COR-L47 (cell line): ENCODE measurements around the gene UBASH3A.
"Not testable (repeated sequence)": the region's sequence is repeated elsewhere in the genome, so short reads cannot be mapped to it uniquely, and the experiment has no call there.

Experiments
- DNase-seq: peaks from one replicate; lab custom pipeline; 2025; lab: John Stamatoyannopoulos, UW

Gene UBASH3A

GRCh38 chr21:42468491-42469131, 64.9 kb downstream of the UBASH3A start:
- no peak for DNase-seq

DNA sequence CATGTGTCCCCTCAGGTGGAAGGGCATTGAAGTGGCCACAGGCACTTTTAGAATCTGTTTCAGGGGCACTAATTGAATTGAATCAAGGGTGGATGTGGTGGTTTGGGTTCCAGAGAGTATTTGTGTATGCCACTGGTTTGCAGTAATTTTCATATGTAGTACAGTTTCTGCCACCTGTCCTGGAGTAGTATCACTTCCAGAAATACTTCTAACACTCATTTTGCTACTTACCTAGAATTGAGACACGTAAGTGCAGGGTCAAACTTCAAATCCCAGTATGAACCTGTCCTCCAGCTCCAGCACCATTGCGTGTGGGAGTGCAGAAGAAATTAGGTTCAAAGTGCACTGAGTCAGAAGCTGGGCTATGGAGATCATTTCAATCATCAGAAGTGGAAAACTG, 65.6 kb downstream of the UBASH3A start:
- no peak for DNase-seq

GRCh38 chr21:42469726-42470125, 66.0 kb downstream of the UBASH3A start:
- DNase-seq = not testable (repeated sequence)

DNA sequence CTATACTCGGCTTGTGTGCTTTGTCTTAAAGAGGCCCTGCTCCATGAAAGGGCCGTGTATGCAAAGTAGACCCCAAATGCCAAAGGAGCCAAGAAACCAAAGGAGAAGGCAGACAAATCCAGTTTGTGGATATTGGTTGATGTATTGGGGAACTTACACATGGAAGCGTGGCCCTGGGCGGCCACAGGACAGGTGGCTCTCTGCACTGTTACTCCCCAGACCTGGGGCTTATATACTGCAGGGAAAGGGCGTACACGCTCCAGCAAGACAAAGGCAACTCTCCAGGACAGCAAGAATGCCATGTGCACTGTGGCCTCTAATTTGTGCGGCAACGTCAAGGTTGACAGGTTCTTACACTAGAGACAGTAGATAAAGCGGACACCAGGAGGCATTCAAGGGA, 67.5 kb downstream of the UBASH3A start:
- DNase-seq = no peak

DNA sequence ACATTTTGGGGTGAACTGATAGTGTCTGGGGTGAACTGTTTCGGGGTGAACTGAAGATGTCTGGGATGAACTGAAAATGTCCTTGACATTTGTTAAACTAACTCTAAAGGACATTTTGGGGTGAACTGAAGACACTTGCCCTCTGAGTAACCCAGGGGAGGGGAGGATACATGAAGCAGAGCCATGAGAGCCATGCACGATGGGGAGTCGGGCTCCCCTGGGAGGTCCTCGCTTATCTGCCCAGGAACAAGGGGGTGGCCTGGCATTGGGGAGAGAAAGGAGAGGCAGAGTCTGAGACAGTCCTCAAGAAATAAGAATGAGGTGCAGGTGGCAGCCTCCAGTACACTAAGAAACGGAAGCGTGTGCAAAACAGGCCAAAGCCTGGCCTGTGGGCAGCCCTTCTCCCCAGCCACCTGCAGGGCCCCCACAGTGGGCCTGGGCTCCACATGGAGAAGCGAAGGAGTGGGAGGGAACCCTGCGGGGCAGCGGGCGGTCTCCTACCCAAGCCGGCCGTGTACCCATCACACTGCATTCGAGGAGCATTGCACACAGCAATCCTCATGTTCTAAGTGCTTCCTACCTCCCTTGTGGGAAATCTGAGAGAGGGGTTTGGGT, 68.1 kb downstream of the UBASH3A start:
- DNase-seq = no peak

GRCh38 chr21:42472521-42472920, 68.8 kb downstream of the UBASH3A start:
- DNase-seq = no peak

GRCh38 chr21:42473498-42474042, 69.9 kb downstream of the UBASH3A start:
- DNase-seq = no peak

DNA sequence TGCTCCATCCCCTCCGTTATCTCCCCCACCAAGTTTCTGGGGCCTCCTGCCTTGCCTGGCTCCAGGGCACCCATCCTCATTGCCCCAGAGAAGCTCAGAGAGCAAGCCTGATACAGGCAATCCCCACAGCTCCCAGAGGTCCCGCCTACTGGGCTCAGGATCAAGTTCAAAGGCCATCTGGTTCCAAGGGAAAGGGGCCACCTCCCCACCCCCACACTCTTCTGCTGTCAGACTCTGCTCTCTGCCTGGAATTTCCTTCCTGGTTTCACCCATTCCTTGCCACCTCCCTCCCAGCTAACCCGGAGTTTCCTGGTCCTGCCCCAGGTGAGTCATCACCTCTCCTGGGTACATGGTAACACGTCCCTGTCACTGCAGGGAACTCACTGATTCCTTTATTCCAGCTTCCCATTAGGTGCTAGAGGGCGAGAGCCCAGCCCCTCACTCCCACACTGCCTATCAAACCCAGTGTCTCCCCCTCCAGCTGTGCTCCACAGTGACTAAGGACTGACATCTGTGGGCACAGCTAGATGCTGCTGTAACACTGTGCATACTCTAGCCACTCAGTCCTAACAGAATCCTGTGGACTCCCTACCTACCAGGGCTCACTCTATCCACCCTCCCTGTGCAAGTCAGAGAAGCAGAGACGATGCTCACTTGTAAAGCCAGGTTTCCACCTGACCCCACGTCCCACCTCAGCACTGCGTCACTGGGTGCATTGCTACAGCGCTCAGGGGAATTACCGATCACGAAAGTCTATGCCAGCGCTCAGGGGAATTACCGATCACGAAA, 70.5 kb downstream of the UBASH3A start:
- peak; percentile 14 for DNase-seq

GRCh38 chr21:42475036-42475435, 71.3 kb downstream of the UBASH3A start:
- DNase-seq = no peak

DNA sequence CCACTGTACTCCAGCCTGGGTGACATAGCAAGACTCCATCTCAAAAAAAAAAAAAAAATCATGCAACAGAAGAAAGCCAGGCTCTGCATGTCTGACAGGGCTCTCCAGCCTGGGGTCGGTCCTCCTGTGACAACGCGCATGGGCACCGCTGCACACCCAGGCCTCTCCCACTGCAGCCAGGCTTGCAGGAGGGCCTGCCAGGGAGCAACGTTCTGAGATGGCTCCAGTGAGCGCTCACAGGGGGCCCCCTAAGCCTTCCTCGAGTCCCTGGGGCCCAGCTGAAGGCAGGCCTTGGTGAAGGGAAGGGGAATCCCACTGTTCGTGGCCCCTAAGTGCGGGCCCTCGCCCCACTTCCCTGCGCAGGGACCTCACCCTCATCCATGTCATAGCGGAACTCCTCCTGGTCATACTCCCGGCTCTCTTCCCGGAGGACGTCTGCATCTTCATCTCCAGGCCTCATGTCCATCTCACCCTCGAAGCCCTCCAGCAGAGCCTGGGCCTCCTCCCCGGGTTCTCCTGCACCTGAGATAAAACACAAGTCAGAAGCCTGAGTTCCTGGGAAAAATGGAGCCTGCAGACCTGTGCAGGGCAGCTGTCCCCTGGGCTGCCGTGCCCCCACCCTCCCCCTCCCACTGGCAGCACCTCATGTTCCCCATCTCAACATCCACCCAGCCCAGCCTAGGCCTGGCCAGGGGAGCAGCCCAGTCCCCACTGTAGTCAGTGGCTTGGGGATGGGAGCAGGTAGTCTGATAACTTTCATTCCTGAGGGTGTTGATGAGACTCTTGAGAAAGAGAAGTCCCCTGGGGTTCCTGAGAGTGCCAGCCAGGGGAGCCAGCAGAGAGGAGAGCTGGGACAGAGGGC, 72.1 kb downstream of the UBASH3A start:
- no peak for DNase-seq

GRCh38 chr21:42476388-42477331, 73.0 kb downstream of the UBASH3A start:
- DNase-seq = no peak

DNA sequence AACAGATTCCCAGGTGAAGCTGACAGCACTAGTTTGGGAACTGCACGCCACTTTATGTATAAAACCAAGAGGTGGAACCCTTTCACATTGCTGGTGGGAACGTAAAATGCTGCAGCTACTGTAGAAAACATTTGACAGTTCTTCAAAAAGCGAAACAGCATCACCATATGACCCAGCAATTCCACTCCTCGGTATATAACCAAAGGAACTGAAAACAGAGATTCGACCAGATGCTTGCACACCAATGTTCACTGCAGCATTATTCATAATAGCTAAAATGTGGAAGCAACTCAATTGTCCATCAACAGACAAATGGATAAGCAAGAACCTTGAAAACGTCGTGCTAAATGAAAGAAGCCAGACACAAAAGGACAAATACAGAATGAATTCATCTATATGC, 74.8 kb downstream of the UBASH3A start:
- no peak for DNase-seq

GRCh38 chr21:42479582-42479981, 75.9 kb downstream of the UBASH3A start:
- no peak for DNase-seq

DNA sequence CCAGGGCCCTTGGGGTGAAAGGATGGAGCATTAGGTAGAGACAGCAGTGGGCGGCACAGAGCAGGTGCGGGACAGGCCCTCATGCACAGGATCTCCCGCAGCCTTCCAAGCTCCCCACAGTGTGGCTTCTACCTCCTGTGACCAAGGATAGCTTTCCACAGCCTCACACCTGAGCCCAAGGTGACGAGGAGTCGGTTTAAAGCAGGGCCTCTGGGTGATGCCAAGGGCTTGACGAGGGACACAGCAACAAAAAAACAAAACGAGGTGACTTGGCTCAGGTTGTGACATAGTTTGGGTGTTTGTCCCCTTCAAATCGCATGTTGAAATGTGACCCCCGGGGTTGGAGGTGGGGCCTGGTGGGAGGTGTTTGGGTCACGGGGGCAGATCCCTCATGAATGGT, 77.0 kb downstream of the UBASH3A start:
- DNase-seq = no peak

GRCh38 chr21:42481169-42481568, 77.5 kb downstream of the UBASH3A start:
- no peak for DNase-seq

DNA sequence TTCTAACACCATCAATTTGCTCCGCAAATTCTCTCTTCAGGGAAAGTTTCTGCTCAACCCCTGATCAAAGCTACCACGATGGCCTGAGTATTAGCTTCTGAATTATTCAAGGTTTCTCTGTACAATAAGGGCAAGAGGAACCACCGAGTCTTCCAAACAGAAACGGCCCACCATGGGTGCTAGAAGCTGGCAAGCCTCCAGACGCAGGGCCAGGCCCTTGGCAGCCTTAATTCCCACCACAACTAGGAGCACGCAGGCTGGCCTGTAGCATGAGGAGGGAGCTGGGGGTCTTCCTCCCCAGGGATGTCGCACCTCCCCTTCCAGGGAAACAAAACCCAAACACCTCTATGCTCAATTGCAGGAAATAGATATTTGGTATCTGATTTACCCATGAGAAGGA, 81.3 kb downstream of the UBASH3A start:
- DNase-seq = no peak

DNA sequence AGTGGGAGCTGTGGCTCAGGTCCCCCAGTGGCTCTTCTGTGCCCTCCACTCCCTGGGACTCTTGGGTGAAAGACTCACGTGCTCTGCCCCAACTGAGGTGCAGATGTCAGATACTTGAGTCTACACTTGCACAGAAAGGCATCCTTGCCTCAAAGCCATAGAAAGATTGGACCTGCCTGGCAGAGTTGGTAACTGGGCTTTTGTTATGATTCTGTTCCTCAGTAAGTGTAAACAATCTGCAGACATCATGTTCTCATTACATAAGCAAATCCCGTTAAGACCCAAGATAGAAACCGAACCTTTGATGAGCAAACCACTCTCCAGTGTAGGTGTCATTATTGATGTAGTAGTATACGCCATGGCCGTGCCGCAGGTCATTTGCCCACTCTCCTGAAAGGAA, 82.4 kb downstream of the UBASH3A start:
- DNase-seq = no peak

DNA sequence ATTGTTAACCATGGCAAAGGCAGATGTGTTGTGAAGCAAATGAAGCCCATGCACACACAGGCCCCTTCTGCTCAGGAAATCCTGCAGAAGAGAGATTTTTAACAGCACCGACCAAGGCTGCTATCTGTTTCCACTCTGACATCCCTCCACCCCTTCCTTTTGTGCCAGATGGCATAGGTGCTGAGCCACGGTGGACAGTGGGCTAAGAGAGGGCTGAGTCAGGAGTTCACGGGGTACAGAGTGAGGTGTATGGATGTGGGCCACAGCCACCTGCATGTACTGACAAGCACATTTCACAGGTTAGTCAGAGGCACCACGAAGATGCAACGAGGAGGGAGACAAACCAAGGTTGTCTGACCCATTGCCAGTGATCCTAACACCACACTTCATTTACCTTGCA, 82.8 kb downstream of the UBASH3A start:
- DNase-seq = no peak

DNA sequence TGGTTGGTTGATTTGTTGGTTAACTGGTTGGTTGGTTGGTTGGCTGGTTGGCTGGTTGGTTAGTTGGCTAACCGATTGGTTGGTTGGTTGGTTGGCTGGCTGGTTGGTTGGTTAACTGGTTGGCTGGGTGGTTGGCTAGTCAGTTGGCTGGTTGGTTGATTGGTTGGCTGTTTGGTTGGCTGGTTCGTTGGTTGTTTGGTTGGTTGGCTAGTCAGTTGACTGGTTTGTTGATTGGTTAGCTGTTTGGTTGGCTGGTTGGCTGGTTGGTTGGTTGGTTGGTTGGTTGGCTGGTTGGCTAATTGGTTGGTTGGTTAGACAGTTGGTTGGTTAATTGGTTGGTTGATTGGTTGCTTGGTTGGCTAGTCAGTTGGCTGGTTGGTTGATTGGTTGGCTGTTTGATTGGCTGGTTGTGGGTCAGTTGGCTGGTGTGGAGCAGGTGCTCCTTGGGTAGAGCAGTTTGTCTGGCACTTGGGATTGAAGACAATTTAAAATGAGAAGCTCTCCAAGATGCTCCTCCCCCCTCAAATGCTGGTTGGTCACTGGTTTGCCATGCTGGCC, 85.4 kb downstream of the UBASH3A start:
- DNase-seq = no peak

GRCh38 chr21:42489991-42490390, 86.3 kb downstream of the UBASH3A start:
- no peak for DNase-seq

- DNase-seq = no peak
Measured at GRCh38 chr21:42490720-42491119, 87.0 kb downstream of the UBASH3A start.
